K562 (cell line): ENCODE measurements around the gene TFAP2D. TPM values are rescaled to one million over a fixed set of nuclear protein-coding genes. Genes with fewer than 3 reads are reported as not detected.

Source experiments
- ATAC-seq: fragments of 200-7000 bp; cut with Tn5 transposase; 3 replicates; pipeline ENCODE4 v1.9.1; 2020; ENCODE audit warnings: moderate library complexity
- BruUV-seq: library from RNA; stranded (reverse); fragments of 400-500 nt; replicated peaks from 2 replicates; lab custom pipeline; 2021; lab: Mats Ljungman, UMichigan
- CTCF ChIA-PET: fragments of 300-600 bp; formaldehyde crosslinking; extraction: SDS; loops from one replicate; lab custom pipeline; 2021; ENCODE audit warnings: low intra/inter-chr PET ratio; lab: Yijun Ruan, JAX
- POLR2A ChIA-PET: fragments of 300-600, 350-650 bp; sonication (Branson Sonifier 250); formaldehyde crosslinking; extraction: SDS; loops from one replicate; lab custom pipeline; 2021; ENCODE audit warnings: antibody characterized with exemption, inconsistent platforms; lab: Yijun Ruan, JAX
- DNase-seq, 4 experiments: peaks; one replicate each; pipeline versions ENCODE4 v3.0.0 to v3.0.0-alpha.2; 2011 to 2018; ENCODE audit warnings: low spot score in 3 of 4, mixed read lengths in 3 of 4; ENCODE audit errors: extremely low read depth in 1 of 4
- FAIRE-seq: peaks from 2 replicates; lab custom pipeline; 2011; peaks lifted over from hg19 to GRCh38; lab: Jason Lieb, UNC
- H2AFZ ChIP-seq: 2 replicates; pipeline ENCODE4 v1.6.0; 2011; ENCODE audit warnings: low read depth, low read length, control low read depth, inconsistent platforms
- H3K27ac ChIP-seq: fragments of 200-600 bp; 3 replicates; pipeline ENCODE4 v1.8.0; 2011; ENCODE audit warnings: low read depth, mild to moderate bottlenecking, control low read depth, inconsistent platforms, low read length, moderate library complexity, mixed read lengths; ENCODE audit errors: extremely low read depth
- H3K27me3 ChIP-seq, 2 experiments: fragments of 300-600 bp in 1 of 2; 2 replicates in 1 of 2; 3 replicates in 1 of 2; pipeline versions ENCODE4 v1.6.0 to v1.8.0; 2011; ENCODE audit warnings: inconsistent platforms in 2 of 2, low read length in 2 of 2, mild to moderate bottlenecking in 1 of 2, mixed read lengths in 1 of 2, moderate library complexity in 1 of 2; ENCODE audit not compliant: control insufficient read depth in 2 of 2, insufficient read depth in 2 of 2
- H3K36me3 ChIP-seq: fragments of 300-600 bp; 3 replicates; pipeline ENCODE4 v1.8.0; 2011; ENCODE audit warnings: mild to moderate bottlenecking, low read length, inconsistent platforms; ENCODE audit not compliant: control insufficient read depth, insufficient read depth
- H3K4me1 ChIP-seq, 2 experiments: fragments of 200-600 bp in 1 of 2; replicated peaks in 1 of 2; 2 replicates in 1 of 2; 3 replicates in 1 of 2; pipeline versions ENCODE4 v1.5.1 to v1.8.0; 2011; ENCODE audit warnings: inconsistent platforms in 2 of 2, low read length in 2 of 2, mild to moderate bottlenecking in 1 of 2, mixed read lengths in 1 of 2, moderate library complexity in 1 of 2; ENCODE audit not compliant: control insufficient read depth in 2 of 2, insufficient read depth in 2 of 2
- H3K4me2 ChIP-seq: 2 replicates; pipeline ENCODE4 v1.6.1; 2011; ENCODE audit warnings: low read length, control low read depth, inconsistent platforms, mixed read lengths; ENCODE audit not compliant: insufficient read depth
- H3K4me3 ChIP-seq: fragments of 200-600 bp; sonication (generic), shearing (Covaris generic); 2 replicates; pipeline ENCODE4 v1.5.1; 2016; ENCODE audit warnings: control low read depth, inconsistent platforms
- H3K79me2 ChIP-seq: fragments of 200-600 bp; 3 replicates; pipeline ENCODE4 v1.8.0; 2011; ENCODE audit warnings: low read length, inconsistent platforms; ENCODE audit not compliant: control insufficient read depth, insufficient read depth
- H3K9ac ChIP-seq, 2 experiments: 2 replicates each; pipeline versions ENCODE4 v1.6.0 to v1.6.1; 2011; ENCODE audit warnings: low read depth in 2 of 2, low read length in 2 of 2, control low read depth in 1 of 2, inconsistent platforms in 1 of 2, mild to moderate bottlenecking in 1 of 2, mixed read lengths in 1 of 2; ENCODE audit not compliant: insufficient read depth in 1 of 2
- H3K9me1 ChIP-seq: one replicate; pipeline ENCODE4 v1.6.0; 2011; ENCODE audit warnings: inconsistent platforms, mild to moderate bottlenecking, low read length, moderate library complexity; ENCODE audit not compliant: control insufficient read depth, insufficient read depth
- H3K9me3 ChIP-seq: replicated peaks from 2 replicates; pipeline ENCODE4 v1.5.1; 2011; ENCODE audit warnings: low read depth, low read length, inconsistent platforms; ENCODE audit not compliant: control insufficient read depth, insufficient read depth
- H4K20me1 ChIP-seq: replicated peaks from 2 replicates; pipeline ENCODE4 v1.6.1; 2011; ENCODE audit warnings: low read length, inconsistent platforms, mixed read lengths; ENCODE audit not compliant: control insufficient read depth, insufficient read depth
- GATAD2A ChIP-seq: fragments of 450-650 bp; IDR thresholded peaks from 2 replicates; pipeline ENCODE4 v1.6.1; 2017
- SAFB2 ChIP-seq: fragments of 200-400 bp; formaldehyde crosslinking; IDR thresholded peaks from 2 replicates; pipeline ENCODE4 v1.6.1; 2018; ENCODE audit warnings: borderline replicate concordance, low read length, low read depth, moderate library complexity; ENCODE audit not compliant: severe bottlenecking
- TCF3 ChIP-seq: sonication (generic); formaldehyde crosslinking; IDR thresholded peaks from 2 replicates; pipeline ENCODE4 v1.4.0; 2020; ENCODE audit warnings: mild to moderate bottlenecking, missing genetic modification reagents
- TFAM ChIP-seq: fragments of 250-450 bp; sonication (Bioruptor Pico); conservative IDR thresholded peaks from 2 replicates; pipeline ENCODE4 v1.5.0; 2021; ENCODE audit warnings: mild to moderate bottlenecking, moderate library complexity
- ZNF316 ChIP-seq: fragments of 450-650 bp; IDR thresholded peaks from 2 replicates; pipeline ENCODE4 v1.6.1; 2016
- ZNF830 ChIP-seq: fragments of 250-450 bp; sonication (Bioruptor Pico); IDR thresholded peaks from 2 replicates; pipeline ENCODE4 v1.5.0; 2021; ENCODE audit warnings: mild to moderate bottlenecking
- WGBS: fragments of 100-300 bp; shearing (Covaris generic); methylation state at CpG from one replicate; pipeline ENCODE4 v1.1.6; 2016; ENCODE audit warnings: low coverage, mixed read lengths; ENCODE audit not compliant: insufficient coverage; ENCODE audit errors: missing lambda C conversion rate; 5-methylcytosine and 5-hydroxymethylcytosine counted together
- in situ Hi-C: fragments of 300-500 bp; cut with MboI; formaldehyde crosslinking; loops from 4 replicates; pipeline ENCODE4 v1.15.0; 2018; ENCODE audit warnings: inconsistent platforms, mixed read lengths
- intact Hi-C: fragments of 100-400 bp; cut with micrococcal nuclease; formaldehyde crosslinking; loops from 2 replicates; pipeline ENCODE4 v1.14.2; 2022
- polyA plus RNA-seq, 8 experiments: library from polyadenylated mRNA; depleted of rRNA in 4 of 8; stranded (reverse) in 5 of 8; unstranded in 3 of 8; fragments of >200 nt; fragmentation: Nextera tagmentation in 2 of 8; fragmentation: Illumina TruSeq in 1 of 8; extraction: Ambion mirVana in 2 of 8; extraction: Trizol in 1 of 8; gene quantifications; 2 replicates each; pipeline versions ENCODE4 v1.2.1 to v1.2.3, GENCODE V29; 2011 to 2014; ENCODE audit warnings: inconsistent platforms in 1 of 8, missing spikeins in 1 of 8
- total RNA-seq, 7 experiments: library from RNA; depleted of rRNA in 6 of 7; stranded (reverse); fragments of >200 nt in 6 of 7; fragmentation: Illumina TruSeq in 2 of 7; extraction: Trizol in 2 of 7; gene quantifications; 2 replicates each; pipeline versions ENCODE4 v1.2.1 to v1.2.3, GENCODE V29; 2011 to 2021; ENCODE audit warnings: low replicate concordance in 1 of 7
- TF ChIP-seq, protein P1 (sequence below): fragments of 250-450 bp; sonication (Bioruptor Pico); IDR thresholded peaks from 2 replicates; pipeline ENCODE4 v1.8.0; 2021; ENCODE audit warnings: moderate library complexity, mild to moderate bottlenecking, inconsistent platforms
- TF ChIP-seq, protein P2 (sequence below): sonication (generic); formaldehyde crosslinking; IDR thresholded peaks from 2 replicates; pipeline ENCODE4 v1.8.0; 2022; ENCODE audit warnings: mild to moderate bottlenecking, low read depth, missing genetic modification reagents
- TF ChIP-seq, protein P3 (sequence below), 3 experiments: IDR thresholded peaks in 2 of 3; conservative IDR thresholded peaks in 1 of 3; 2 replicates each; pipeline ENCODE4 v1.5.1; 2011 to 2012; ENCODE audit warnings: low read length in 3 of 3, mild to moderate bottlenecking in 3 of 3, control low read depth in 2 of 3, improper control_type of control experiment in 1 of 3, inconsistent platforms in 1 of 3, low read depth in 1 of 3, mixed read lengths in 1 of 3, moderate library complexity in 1 of 3; ENCODE audit not compliant: insufficient read depth in 2 of 3
- TF ChIP-seq, protein P4 (sequence below): fragments of 450-650 bp; formaldehyde crosslinking; conservative IDR thresholded peaks from 2 replicates; pipeline ENCODE4 v1.4.0; 2022; ENCODE audit warnings: mild to moderate bottlenecking, missing genetic modification characterization

TFAP2D gene
- total and polyA plus RNA-seq, 9 of the 15 experiments (the other 6 are each of a cell fraction or from before 2014, with no cell fraction given), result not detected

DNA sequence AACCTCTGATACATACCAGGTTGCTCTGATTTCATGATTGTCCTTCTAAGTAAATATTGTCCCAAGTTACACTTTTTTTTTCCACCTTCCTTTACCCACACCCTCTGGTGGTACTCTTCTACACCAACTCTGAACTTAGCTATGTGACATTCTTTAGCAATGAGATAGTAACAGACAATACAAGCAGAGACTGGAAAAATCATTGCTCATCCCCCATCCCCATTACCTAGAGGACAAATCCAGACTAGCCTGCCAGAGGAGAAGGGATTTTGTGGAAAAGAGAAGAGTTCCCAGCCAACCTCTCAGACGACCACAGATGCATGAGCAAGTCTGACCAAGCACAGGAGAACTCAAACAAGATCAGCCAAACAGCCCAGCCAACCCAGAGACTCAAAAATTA, 72.6 kb downstream of the TFAP2D start:
- Histone ChIP-seq H3K27ac (no peak overlapping the region), H3K4me2 (no peak overlapping the region), H3K9me3 (no peaks in the 10 kb centered on the region), H3K9me1 (no peaks in the 10 kb centered on the region), H3K27me3 (no peaks in the 10 kb centered on the region), H2AFZ (no peak overlapping the region), H3K4me1 (no peaks in the 10 kb centered on the region), H4K20me1 (no peaks in the 10 kb centered on the region), H3K79me2 (no peaks in the 10 kb centered on the region), H3K4me3 (no peak overlapping the region), H3K36me3 (no peaks in the 10 kb centered on the region), H3K9ac (no peak overlapping the region)
- BruUV-seq, result no TSS peak
- 0% methylated on average over 1 of the region's 1 CpG for WGBS
- CTCF ChIA-PET, result no interaction called here
- ATAC-seq (no peak), FAIRE-seq (no peak), DNase-seq (no peak)
- in situ Hi-C loops, result no loop called here
- no peak for TF ChIP-seq ZNF830 (CRISPR knock-in tag)
- TF ChIP-seq, protein P1, sequence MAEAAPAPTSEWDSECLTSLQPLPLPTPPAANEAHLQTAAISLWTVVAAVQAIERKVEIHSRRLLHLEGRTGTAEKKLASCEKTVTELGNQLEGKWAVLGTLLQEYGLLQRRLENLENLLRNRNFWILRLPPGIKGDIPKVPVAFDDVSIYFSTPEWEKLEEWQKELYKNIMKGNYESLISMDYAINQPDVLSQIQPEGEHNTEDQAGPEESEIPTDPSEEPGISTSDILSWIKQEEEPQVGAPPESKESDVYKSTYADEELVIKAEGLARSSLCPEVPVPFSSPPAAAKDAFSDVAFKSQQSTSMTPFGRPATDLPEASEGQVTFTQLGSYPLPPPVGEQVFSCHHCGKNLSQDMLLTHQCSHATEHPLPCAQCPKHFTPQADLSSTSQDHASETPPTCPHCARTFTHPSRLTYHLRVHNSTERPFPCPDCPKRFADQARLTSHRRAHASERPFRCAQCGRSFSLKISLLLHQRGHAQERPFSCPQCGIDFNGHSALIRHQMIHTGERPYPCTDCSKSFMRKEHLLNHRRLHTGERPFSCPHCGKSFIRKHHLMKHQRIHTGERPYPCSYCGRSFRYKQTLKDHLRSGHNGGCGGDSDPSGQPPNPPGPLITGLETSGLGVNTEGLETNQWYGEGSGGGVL (CRISPR knock-in tag), result no peak
- TF ChIP-seq SAFB2, result no peak
- no peak for TF ChIP-seq TCF3 (CRISPR knock-in tag)
- no peak for TF ChIP-seq TFAM (CRISPR knock-in tag)
- TF ChIP-seq, protein P2, sequence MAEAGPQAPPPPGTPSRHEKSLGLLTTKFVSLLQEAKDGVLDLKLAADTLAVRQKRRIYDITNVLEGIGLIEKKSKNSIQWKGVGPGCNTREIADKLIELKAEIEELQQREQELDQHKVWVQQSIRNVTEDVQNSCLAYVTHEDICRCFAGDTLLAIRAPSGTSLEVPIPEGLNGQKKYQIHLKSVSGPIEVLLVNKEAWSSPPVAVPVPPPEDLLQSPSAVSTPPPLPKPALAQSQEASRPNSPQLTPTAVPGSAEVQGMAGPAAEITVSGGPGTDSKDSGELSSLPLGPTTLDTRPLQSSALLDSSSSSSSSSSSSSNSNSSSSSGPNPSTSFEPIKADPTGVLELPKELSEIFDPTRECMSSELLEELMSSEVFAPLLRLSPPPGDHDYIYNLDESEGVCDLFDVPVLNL (CRISPR knock-in tag), result no peak
- TF ChIP-seq, protein P3, sequence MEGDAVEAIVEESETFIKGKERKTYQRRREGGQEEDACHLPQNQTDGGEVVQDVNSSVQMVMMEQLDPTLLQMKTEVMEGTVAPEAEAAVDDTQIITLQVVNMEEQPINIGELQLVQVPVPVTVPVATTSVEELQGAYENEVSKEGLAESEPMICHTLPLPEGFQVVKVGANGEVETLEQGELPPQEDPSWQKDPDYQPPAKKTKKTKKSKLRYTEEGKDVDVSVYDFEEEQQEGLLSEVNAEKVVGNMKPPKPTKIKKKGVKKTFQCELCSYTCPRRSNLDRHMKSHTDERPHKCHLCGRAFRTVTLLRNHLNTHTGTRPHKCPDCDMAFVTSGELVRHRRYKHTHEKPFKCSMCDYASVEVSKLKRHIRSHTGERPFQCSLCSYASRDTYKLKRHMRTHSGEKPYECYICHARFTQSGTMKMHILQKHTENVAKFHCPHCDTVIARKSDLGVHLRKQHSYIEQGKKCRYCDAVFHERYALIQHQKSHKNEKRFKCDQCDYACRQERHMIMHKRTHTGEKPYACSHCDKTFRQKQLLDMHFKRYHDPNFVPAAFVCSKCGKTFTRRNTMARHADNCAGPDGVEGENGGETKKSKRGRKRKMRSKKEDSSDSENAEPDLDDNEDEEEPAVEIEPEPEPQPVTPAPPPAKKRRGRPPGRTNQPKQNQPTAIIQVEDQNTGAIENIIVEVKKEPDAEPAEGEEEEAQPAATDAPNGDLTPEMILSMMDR (IDR thresholded peaks at IDR 0.05 in 2 of 3, conservative IDR thresholded peaks at IDR 0.05 in 1 of 3; ENCODE audit: insufficient read depth in 2 of 3, low read depth in 1 of 3, low read length in 3 of 3), result no peak
- no peak for TF ChIP-seq GATAD2A
- TF ChIP-seq ZNF316, result no peak
- TF ChIP-seq, protein P4, sequence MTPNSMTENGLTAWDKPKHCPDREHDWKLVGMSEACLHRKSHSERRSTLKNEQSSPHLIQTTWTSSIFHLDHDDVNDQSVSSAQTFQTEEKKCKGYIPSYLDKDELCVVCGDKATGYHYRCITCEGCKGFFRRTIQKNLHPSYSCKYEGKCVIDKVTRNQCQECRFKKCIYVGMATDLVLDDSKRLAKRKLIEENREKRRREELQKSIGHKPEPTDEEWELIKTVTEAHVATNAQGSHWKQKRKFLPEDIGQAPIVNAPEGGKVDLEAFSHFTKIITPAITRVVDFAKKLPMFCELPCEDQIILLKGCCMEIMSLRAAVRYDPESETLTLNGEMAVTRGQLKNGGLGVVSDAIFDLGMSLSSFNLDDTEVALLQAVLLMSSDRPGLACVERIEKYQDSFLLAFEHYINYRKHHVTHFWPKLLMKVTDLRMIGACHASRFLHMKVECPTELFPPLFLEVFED, result no peak
- intact Hi-C loops, result no loop called here
- POLR2A ChIA-PET, result no interaction called here
